A549 (cell line): Measurements from ENCODE around the gene WHRN. TPM values are rescaled to one million over a fixed set of nuclear protein-coding genes. Genes with fewer than 3 reads are reported as not detected.

Experiments used
- ATAC-seq, 2 experiments: fragments of 200-7000 bp in 1 of 2; fragments of >200 bp in 1 of 2; cut with Nextera tagmentation in 1 of 2; cut with Tn5 transposase in 1 of 2; 3 replicates each; pipeline versions ENCODE4 v1.8.0 to v1.9.1; 2018 to 2020; ENCODE audit warnings: mild to moderate bottlenecking in 1 of 2, moderate library complexity in 1 of 2
- CTCF ChIA-PET: fragments of 300-600 bp; sonication (Branson Sonifier 250); formaldehyde crosslinking; extraction: SDS; loops from one replicate; lab custom pipeline; 2021; ENCODE audit warnings: antibody characterized with exemption, inconsistent platforms; lab: Yijun Ruan, JAX
- POLR2A ChIA-PET: fragments of 350-600 bp; formaldehyde crosslinking; extraction: SDS; loops from one replicate; lab custom pipeline; 2021; ENCODE audit warnings: antibody characterized with exemption, inconsistent platforms; lab: Yijun Ruan, JAX
- DNase-seq, 2 experiments: peaks; one replicate each; pipeline versions ENCODE4 v3.0.0 to v3.0.0-alpha.2; 2011 to 2016; ENCODE audit warnings: low read depth in 1 of 2, low spot score in 1 of 2
- FAIRE-seq: peaks from 2 replicates; lab custom pipeline; 2011; peaks lifted over from hg19 to GRCh38; lab: Jason Lieb, UNC
- H3K27ac ChIP-seq, 2 experiments: fragments of >200 bp; sonication (Bioruptor Twin); formaldehyde crosslinking; 3 replicates each; pipeline ENCODE4 v1.5.1; 2016 to 2017
- H3K4me1 ChIP-seq: fragments of >200 bp; sonication (Bioruptor Twin); formaldehyde crosslinking; 3 replicates; pipeline ENCODE4 v1.6.1; 2016
- H3K4me2 ChIP-seq: fragments of >200 bp; sonication (Bioruptor Twin); formaldehyde crosslinking; 3 replicates; pipeline ENCODE4 v1.6.1; 2016
- H3K4me3 ChIP-seq: fragments of >200 bp; sonication (Bioruptor Twin); formaldehyde crosslinking; 3 replicates; pipeline ENCODE4 v1.5.1; 2016
- H3K9me3 ChIP-seq: fragments of >200 bp; sonication (Bioruptor Twin); formaldehyde crosslinking; 3 replicates; pipeline ENCODE4 v1.6.1; 2016
- BCL3 ChIP-seq: fragments of >200 bp; sonication (Bioruptor Twin); formaldehyde crosslinking; IDR thresholded peaks from 3 replicates; pipeline ENCODE4 v1.6.1; 2016
- CEBPB ChIP-seq, 2 experiments: fragments of >200 bp in 1 of 2; sonication (Bioruptor Twin) in 1 of 2; formaldehyde crosslinking in 1 of 2; IDR thresholded peaks; 2 replicates each; pipeline ENCODE4 v1.6.1; 2012 to 2016
- EP300 ChIP-seq, 2 experiments: fragments of >200 bp; sonication (Bioruptor Twin); formaldehyde crosslinking; IDR thresholded peaks; 2 replicates in 1 of 2; 3 replicates in 1 of 2; pipeline ENCODE4 v1.6.1; 2016 to 2017
- FOSL2 ChIP-seq, 2 experiments: fragments of 450-650 bp in 1 of 2; fragments of >200 bp in 1 of 2; sonication (Bioruptor Twin) in 1 of 2; formaldehyde crosslinking; IDR thresholded peaks; 2 replicates each; pipeline versions ENCODE4 v1.5.0 to v1.6.1; 2016 to 2020; ENCODE audit warnings: mild to moderate bottlenecking in 1 of 2, moderate library complexity in 1 of 2
- GATA3 ChIP-seq: IDR thresholded peaks from 2 replicates; pipeline ENCODE4 v1.6.1; 2012; ENCODE audit warnings: borderline replicate concordance
- HEYL ChIP-seq: fragments of 250-450 bp; sonication (Bioruptor Pico); IDR thresholded peaks from 2 replicates; pipeline ENCODE4 v1.8.0; 2021; ENCODE audit warnings: mild to moderate bottlenecking, moderate library complexity
- HOXA7 ChIP-seq: fragments of 250-450 bp; sonication (Bioruptor Pico); IDR thresholded peaks from 2 replicates; pipeline ENCODE4 v1.5.0; 2020; ENCODE audit warnings: mild to moderate bottlenecking, moderate library complexity
- MYC ChIP-seq: IDR thresholded peaks from 2 replicates; pipeline ENCODE4 v1.6.1; 2012; ENCODE audit warnings: mild to moderate bottlenecking, inconsistent platforms, low read length, improper control_type of control experiment, borderline replicate concordance
- PHF8 ChIP-seq: fragments of 200-600 bp; sonication (generic); IDR thresholded peaks from 2 replicates; pipeline ENCODE4 v1.6.1; 2016; ENCODE audit warnings: low read depth, mild to moderate bottlenecking, antibody characterized with exemption, moderate library complexity, borderline replicate concordance
- POLR2AphosphoS2 ChIP-seq: conservative IDR thresholded peaks from 2 replicates; pipeline ENCODE4 v1.6.1; 2012; ENCODE audit warnings: low read length, improper control_type of control experiment, inconsistent platforms
- RAD21 ChIP-seq, 2 experiments: fragments of >200 bp in 1 of 2; sonication (Bioruptor Twin) in 1 of 2; formaldehyde crosslinking in 1 of 2; IDR thresholded peaks in 1 of 2; conservative IDR thresholded peaks in 1 of 2; 2 replicates in 1 of 2; 3 replicates in 1 of 2; pipeline ENCODE4 v1.6.1; 2012 to 2018; ENCODE audit warnings: inconsistent platforms in 1 of 2
- RARB ChIP-seq: fragments of 250-450 bp; sonication (Bioruptor Pico); IDR thresholded peaks from 2 replicates; pipeline ENCODE4 v1.8.0; 2021; ENCODE audit warnings: mild to moderate bottlenecking, moderate library complexity
- RCOR1 ChIP-seq: fragments of 150-350 bp; IDR thresholded peaks from 2 replicates; pipeline ENCODE4 v1.6.1; 2014; ENCODE audit warnings: antibody characterized with exemption, low read length, low read depth
- SMC3 ChIP-seq: fragments of >200 bp; sonication (Bioruptor Twin); formaldehyde crosslinking; IDR thresholded peaks from 3 replicates; pipeline ENCODE4 v1.6.1; 2018; ENCODE audit warnings: inconsistent platforms
- ZC3H11A ChIP-seq: fragments of 450-650 bp; IDR thresholded peaks from 2 replicates; pipeline ENCODE4 v1.6.1; 2014; ENCODE audit warnings: antibody characterized with exemption, mild to moderate bottlenecking
- ZNF302 ChIP-seq: fragments of 250-450 bp; sonication (Bioruptor Pico); IDR thresholded peaks from 2 replicates; pipeline ENCODE4 v1.9.0; 2021; ENCODE audit warnings: inconsistent platforms, mild to moderate bottlenecking, moderate library complexity
- ZSCAN20 ChIP-seq: fragments of 250-450 bp; sonication (Bioruptor Pico); IDR thresholded peaks from 2 replicates; pipeline ENCODE4 v1.8.0; 2022; ENCODE audit warnings: mild to moderate bottlenecking, moderate library complexity
- WGBS: methylation state at CpG from one replicate; pipeline ENCODE4 v1.1.6; 2017; ENCODE audit errors: missing lambda C conversion rate; 5-methylcytosine and 5-hydroxymethylcytosine counted together
- polyA plus RNA-seq, 4 experiments: library from polyadenylated mRNA; depleted of rRNA in 3 of 4; stranded (reverse); fragments of >200 nt; fragmentation: RNase III in 1 of 4; extraction: RNeasy Plus Mini Kit Qiagen cat#74134 plus additional on column Dnase treatment in 1 of 4; gene quantifications; 2 replicates in 3 of 4; 3 replicates in 1 of 4; pipeline ENCODE4 v1.2.3, GENCODE V29; 2011 to 2017
- TF ChIP-seq, protein P1 (sequence below): fragments of 450-650 bp; IDR thresholded peaks from 2 replicates; pipeline ENCODE4 v1.6.1; 2014; ENCODE audit warnings: antibody characterized with exemption
- TF ChIP-seq, protein P2 (sequence below): fragments of >200 bp; sonication (Bioruptor Twin); formaldehyde crosslinking; IDR thresholded peaks from 3 replicates; pipeline ENCODE4 v1.5.1; 2016
- TF ChIP-seq, protein P3 (sequence below): fragments of 200-600 bp; sonication (generic); IDR thresholded peaks from 2 replicates; pipeline ENCODE4 v1.6.1; 2016; ENCODE audit warnings: antibody characterized with exemption, mild to moderate bottlenecking, moderate library complexity

The WHRN gene
- polyA plus RNA-seq, 2 of the 4 experiments (the other 2 are of a cell fraction), result 1.2 to 3.2 TPM

- TF ChIP-seq CEBPB (IDR thresholded peaks at IDR 0.05) (no peak), HEYL (CRISPR knock-in tag) (no peak), ZC3H11A (no peak), SMC3 (no peak), GATA3 (no peak), PHF8 (no peak)
- TF ChIP-seq, protein P1, sequence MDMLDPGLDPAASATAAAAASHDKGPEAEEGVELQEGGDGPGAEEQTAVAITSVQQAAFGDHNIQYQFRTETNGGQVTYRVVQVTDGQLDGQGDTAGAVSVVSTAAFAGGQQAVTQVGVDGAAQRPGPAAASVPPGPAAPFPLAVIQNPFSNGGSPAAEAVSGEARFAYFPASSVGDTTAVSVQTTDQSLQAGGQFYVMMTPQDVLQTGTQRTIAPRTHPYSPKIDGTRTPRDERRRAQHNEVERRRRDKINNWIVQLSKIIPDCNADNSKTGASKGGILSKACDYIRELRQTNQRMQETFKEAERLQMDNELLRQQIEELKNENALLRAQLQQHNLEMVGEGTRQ, result no peak
These were observed 77.6 kb downstream of the WHRN start (continued) for GRCh38 chr9:114427644-114428043.

DNA sequence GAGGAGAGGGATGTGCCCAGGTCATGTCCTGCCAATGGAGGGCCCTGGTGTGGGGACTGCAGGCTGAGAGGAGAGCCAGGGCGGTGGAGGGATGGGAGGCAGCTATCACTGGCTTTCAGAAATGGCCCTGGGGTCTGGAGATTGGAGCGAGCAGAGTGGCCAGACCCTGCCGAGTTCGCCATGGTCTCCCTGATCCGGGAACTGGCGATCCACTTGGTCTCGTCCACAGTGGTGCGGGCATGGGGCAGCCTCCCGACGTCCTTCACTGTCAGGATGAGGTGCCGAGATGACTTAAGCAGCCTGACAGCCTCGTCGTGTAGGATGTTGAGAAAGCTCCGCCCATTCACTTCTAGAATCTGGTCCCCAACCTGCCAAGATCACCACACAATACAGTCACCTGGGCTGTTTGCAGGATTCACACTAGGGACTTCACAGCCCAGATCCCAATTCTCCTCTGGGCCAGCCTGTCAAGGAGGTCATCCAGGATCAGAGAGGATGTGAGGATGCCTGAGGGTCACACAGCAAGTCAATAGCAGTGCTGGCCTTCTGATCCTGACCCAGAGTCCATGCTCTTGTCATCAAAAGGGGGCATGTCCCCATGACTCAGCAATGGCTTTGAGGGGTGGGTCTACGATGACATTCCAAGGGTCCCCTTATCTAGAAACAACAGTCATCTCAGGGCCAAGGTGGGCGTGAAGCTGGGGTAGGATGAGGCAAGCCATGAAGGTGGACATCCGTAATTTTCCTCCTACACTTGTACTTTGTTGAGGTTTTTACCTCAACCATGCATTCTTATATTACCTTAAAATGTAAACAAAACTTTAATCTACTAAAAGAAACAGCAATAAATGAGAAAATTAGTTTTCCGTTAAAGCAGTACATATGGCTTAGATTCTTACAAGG lies 79.0 kb downstream of the WHRN start:
- no peak for ATAC-seq
- Histone ChIP-seq H3K27ac (no peak overlapping the region), H3K4me3 (no peak overlapping the region), H3K4me2 (no peak overlapping the region), H3K9me3 (no peaks in the 10 kb centered on the region)
- 69% methylated on average over 18 of the region's 18 CpGs for WGBS
- TF ChIP-seq ZNF302, result no peak
- TF ChIP-seq, all 56 proteins: peak for 0
- no peak for FAIRE-seq
- H3K4me1 ChIP-seq, result no peaks in the 10 kb centered on the region
- no peak for DNase-seq
- ChIA-PET POLR2A (interaction anchor here (1.2 kb wide), 1 partner anchor 161 kb away, joined by 3 read pairs; the partner anchor contains the start of gene ATP6V1G1), CTCF (interaction anchor here (1.1 to 12.3 kb wide), 6 partner anchors 8 to 589 kb away, joined by 3 to 202 read pairs (median 20); partner anchors contain the start of gene TEX53)

GRCh38 chr9:114425126-114425525 lies 80.1 kb downstream of the WHRN start:
- DNase-seq, result no peak
- Histone ChIP-seq H3K4me1 (no peaks in the 10 kb centered on the region), H3K4me2 (no peak overlapping the region), H3K4me3 (no peak overlapping the region), H3K27ac (no peak overlapping the region)
- no peak for FAIRE-seq
- ATAC-seq, result no peak
- CTCF ChIA-PET, result interaction anchor here (0.7 to 6.0 kb wide), 6 partner anchors 10 to 482 kb away, joined by 3 to 38 read pairs (median 6); no protein-coding TSS in a partner anchor
- TF ChIP-seq CEBPB (IDR thresholded peaks at IDR 0.05), result no peak
- TF ChIP-seq EP300 (IDR thresholded peaks at IDR 0.05), result no peak
- no peak for TF ChIP-seq SMC3
- no peak for TF ChIP-seq RARB
- no peak for TF ChIP-seq ZNF302
- TF ChIP-seq RAD21 (conservative IDR thresholded peaks at IDR 0.05 in 1 of 2, IDR thresholded peaks at IDR 0.05 in 1 of 2), result no peak
- TF ChIP-seq, protein P2, sequence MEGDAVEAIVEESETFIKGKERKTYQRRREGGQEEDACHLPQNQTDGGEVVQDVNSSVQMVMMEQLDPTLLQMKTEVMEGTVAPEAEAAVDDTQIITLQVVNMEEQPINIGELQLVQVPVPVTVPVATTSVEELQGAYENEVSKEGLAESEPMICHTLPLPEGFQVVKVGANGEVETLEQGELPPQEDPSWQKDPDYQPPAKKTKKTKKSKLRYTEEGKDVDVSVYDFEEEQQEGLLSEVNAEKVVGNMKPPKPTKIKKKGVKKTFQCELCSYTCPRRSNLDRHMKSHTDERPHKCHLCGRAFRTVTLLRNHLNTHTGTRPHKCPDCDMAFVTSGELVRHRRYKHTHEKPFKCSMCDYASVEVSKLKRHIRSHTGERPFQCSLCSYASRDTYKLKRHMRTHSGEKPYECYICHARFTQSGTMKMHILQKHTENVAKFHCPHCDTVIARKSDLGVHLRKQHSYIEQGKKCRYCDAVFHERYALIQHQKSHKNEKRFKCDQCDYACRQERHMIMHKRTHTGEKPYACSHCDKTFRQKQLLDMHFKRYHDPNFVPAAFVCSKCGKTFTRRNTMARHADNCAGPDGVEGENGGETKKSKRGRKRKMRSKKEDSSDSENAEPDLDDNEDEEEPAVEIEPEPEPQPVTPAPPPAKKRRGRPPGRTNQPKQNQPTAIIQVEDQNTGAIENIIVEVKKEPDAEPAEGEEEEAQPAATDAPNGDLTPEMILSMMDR, result no peak
- no peak for TF ChIP-seq POLR2AphosphoS2
- TF ChIP-seq GATA3, result no peak
- TF ChIP-seq RCOR1, result no peak
- no peak for TF ChIP-seq HOXA7
- TF ChIP-seq PHF8, result no peak
- no peak for TF ChIP-seq MYC
- TF ChIP-seq, all 56 proteins: peak for 0
- POLR2A ChIA-PET, result interaction anchor here (1.2 kb wide), 1 partner anchor 162 kb away, joined by 3 read pairs; the partner anchor contains the start of gene ATP6V1G1
- H3K9me3 ChIP-seq, result no peaks in the 10 kb centered on the region
- 75% methylated on average over 11 of the region's 11 CpGs for WGBS

DNA sequence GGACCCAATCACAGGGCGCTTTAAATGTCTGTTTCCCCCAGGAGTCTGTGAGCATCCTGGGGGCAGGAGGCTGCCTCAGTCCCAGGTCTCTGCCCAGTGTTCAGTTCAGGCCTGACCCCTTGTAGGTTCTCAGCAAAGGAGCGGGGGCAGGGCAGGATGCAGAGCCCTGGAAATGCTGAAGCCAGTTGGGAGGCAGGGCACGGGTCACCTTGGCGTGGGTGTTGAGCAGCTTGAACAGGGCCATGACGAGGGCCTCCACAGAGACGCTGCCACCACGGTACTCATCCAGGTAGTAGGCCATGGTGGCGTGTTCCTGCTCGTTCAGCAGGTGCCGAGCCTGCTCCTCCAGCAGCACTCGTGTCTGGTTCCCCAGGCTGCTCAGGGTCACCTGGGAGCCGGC lies 81.1 kb downstream of the WHRN start:
- CTCF ChIA-PET, result interaction anchor here (1.5 to 6.0 kb wide), 4 partner anchors 11 to 229 kb away, joined by 4 to 38 read pairs (median 22); no protein-coding TSS in a partner anchor
- TF ChIP-seq CEBPB (IDR thresholded peaks at IDR 0.05), result no peak
- TF ChIP-seq FOSL2 (IDR thresholded peaks at IDR 0.05), result no peak
- TF ChIP-seq FOSL2 (CRISPR knock-in tag; IDR thresholded peaks at IDR 0.05), result no peak
- no peak for TF ChIP-seq ZSCAN20 (CRISPR knock-in tag)
- TF ChIP-seq PHF8, result no peak
- TF ChIP-seq BCL3, result no peak
- no peak for TF ChIP-seq GATA3
- TF ChIP-seq ZC3H11A, result no peak
- TF ChIP-seq, protein P3, sequence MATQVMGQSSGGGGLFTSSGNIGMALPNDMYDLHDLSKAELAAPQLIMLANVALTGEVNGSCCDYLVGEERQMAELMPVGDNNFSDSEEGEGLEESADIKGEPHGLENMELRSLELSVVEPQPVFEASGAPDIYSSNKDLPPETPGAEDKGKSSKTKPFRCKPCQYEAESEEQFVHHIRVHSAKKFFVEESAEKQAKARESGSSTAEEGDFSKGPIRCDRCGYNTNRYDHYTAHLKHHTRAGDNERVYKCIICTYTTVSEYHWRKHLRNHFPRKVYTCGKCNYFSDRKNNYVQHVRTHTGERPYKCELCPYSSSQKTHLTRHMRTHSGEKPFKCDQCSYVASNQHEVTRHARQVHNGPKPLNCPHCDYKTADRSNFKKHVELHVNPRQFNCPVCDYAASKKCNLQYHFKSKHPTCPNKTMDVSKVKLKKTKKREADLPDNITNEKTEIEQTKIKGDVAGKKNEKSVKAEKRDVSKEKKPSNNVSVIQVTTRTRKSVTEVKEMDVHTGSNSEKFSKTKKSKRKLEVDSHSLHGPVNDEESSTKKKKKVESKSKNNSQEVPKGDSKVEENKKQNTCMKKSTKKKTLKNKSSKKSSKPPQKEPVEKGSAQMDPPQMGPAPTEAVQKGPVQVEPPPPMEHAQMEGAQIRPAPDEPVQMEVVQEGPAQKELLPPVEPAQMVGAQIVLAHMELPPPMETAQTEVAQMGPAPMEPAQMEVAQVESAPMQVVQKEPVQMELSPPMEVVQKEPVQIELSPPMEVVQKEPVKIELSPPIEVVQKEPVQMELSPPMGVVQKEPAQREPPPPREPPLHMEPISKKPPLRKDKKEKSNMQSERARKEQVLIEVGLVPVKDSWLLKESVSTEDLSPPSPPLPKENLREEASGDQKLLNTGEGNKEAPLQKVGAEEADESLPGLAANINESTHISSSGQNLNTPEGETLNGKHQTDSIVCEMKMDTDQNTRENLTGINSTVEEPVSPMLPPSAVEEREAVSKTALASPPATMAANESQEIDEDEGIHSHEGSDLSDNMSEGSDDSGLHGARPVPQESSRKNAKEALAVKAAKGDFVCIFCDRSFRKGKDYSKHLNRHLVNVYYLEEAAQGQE, result no peak
- TF ChIP-seq RARB, result no peak

More for the DNA sequence above, 81.1 kb downstream of the WHRN start:
- no peak overlapping the region for H3K4me3 ChIP-seq
- POLR2A ChIA-PET, result no interaction called here
- no peak overlapping the region for H3K27ac ChIP-seq
- H3K4me2 ChIP-seq, result no peak overlapping the region
- FAIRE-seq (no peak), DNase-seq (no peak), ATAC-seq (no peak)
- H3K4me1 ChIP-seq, result no peaks in the 10 kb centered on the region
- no peaks in the 10 kb centered on the region for H3K9me3 ChIP-seq
- WGBS, result 89% methylated on average over 11 of the region's 12 CpGs
